Hepatocyte (in vitro differentiated cells): ENCODE results near the gene SEC23B. TPM values are rescaled to one million over a fixed set of nuclear protein-coding genes. Genes with fewer than 3 reads are reported as not detected.

ENCODE experiments used
- DNase-seq: peaks from one replicate; pipeline ENCODE4 v3.0.0-alpha.2; 2016; ENCODE audit warnings: low spot score
- H2AFZ ChIP-seq: fragments of 200-600 bp; sonication (generic); 2 replicates; pipeline ENCODE4 v1.6.0; 2016; ENCODE audit warnings: antibody characterized with exemption, mild to moderate bottlenecking
- H3K27ac ChIP-seq: fragments of 200-600 bp; sonication (generic); 2 replicates; pipeline ENCODE4 v1.5.1; 2016; ENCODE audit warnings: mild to moderate bottlenecking
- H3K27me3 ChIP-seq: fragments of 200-600 bp; sonication (generic); 2 replicates; pipeline ENCODE4 v1.6.1; 2016
- H3K36me3 ChIP-seq: fragments of 200-600 bp; sonication (generic); replicated peaks from 2 replicates; pipeline ENCODE4 v1.5.1; 2016; ENCODE audit warnings: low read depth; ENCODE audit not compliant: insufficient read depth
- H3K4me1 ChIP-seq: fragments of 200-600 bp; sonication (generic); 2 replicates; pipeline ENCODE4 v1.5.1; 2016; ENCODE audit warnings: mild to moderate bottlenecking, moderate library complexity; ENCODE audit not compliant: insufficient read depth
- H3K4me2 ChIP-seq: fragments of 200-600 bp; sonication (generic); 2 replicates; pipeline ENCODE4 v1.6.0; 2016
- H3K4me3 ChIP-seq: fragments of 200-600 bp; sonication (generic); 2 replicates; pipeline ENCODE4 v1.5.1; 2016; ENCODE audit warnings: mild to moderate bottlenecking
- H3K79me2 ChIP-seq: fragments of 200-600 bp; sonication (generic); 2 replicates; pipeline ENCODE4 v1.6.0; 2017; ENCODE audit warnings: mild to moderate bottlenecking
- H3K9me2 ChIP-seq: fragments of 200-600 bp; sonication (generic); replicated peaks from 2 replicates; pipeline ENCODE4 v1.6.0; 2017; ENCODE audit warnings: mild to moderate bottlenecking; ENCODE audit not compliant: insufficient read depth
- H3K9me3 ChIP-seq: fragments of 200-600 bp; sonication (generic); 2 replicates; pipeline ENCODE4 v1.5.1; 2016; ENCODE audit warnings: low read depth, mild to moderate bottlenecking
- H4K20me1 ChIP-seq: fragments of 200-600 bp; sonication (generic); 2 replicates; pipeline ENCODE4 v1.6.0; 2016; ENCODE audit warnings: mild to moderate bottlenecking; ENCODE audit not compliant: insufficient read depth, poor library complexity, severe bottlenecking
- EZH2 ChIP-seq: fragments of 200-600 bp; sonication (generic); IDR thresholded peaks from 2 replicates; pipeline ENCODE4 v1.6.1; 2016; ENCODE audit warnings: antibody characterized with exemption, mild to moderate bottlenecking, borderline replicate concordance
- EZH2phosphoT487 ChIP-seq: fragments of 200-600 bp; sonication (generic); IDR thresholded peaks from one replicate; pipeline ENCODE4 v1.6.1; 2018; ENCODE audit warnings: antibody characterized with exemption, mild to moderate bottlenecking, low read depth, moderate library complexity; ENCODE audit not compliant: unreplicated experiment, severe bottlenecking
- WGBS: methylation state at CpG from one replicate; pipeline ENCODE4 v1.1.6; 2016; ENCODE audit warnings: low lambda C conversion rate; ENCODE audit errors: missing lambda C conversion rate; 5-methylcytosine and 5-hydroxymethylcytosine counted together
- polyA plus RNA-seq: library from polyadenylated mRNA; unstranded; fragments of >200 nt; fragmentation: Nextera tagmentation; extraction: Ambion mirVana; gene quantifications from 2 replicates; pipeline ENCODE4 v1.2.1, GENCODE V29; 2016
- total RNA-seq: library from RNA; depleted of rRNA; stranded (reverse); fragments of >200 nt; gene quantifications from 2 replicates; pipeline ENCODE4 v1.2.3, GENCODE V29; 2014
- TF ChIP-seq, protein P1 (sequence below): fragments of 200-600 bp; sonication (generic); IDR thresholded peaks from 2 replicates; pipeline ENCODE4 v1.5.1; 2016; ENCODE audit warnings: antibody characterized with exemption, mild to moderate bottlenecking; ENCODE audit not compliant: poor library complexity

SEC23B gene
- total and polyA plus RNA-seq, 2 experiments from 2014 or later, result 49.9 to 50.4 TPM

DNA sequence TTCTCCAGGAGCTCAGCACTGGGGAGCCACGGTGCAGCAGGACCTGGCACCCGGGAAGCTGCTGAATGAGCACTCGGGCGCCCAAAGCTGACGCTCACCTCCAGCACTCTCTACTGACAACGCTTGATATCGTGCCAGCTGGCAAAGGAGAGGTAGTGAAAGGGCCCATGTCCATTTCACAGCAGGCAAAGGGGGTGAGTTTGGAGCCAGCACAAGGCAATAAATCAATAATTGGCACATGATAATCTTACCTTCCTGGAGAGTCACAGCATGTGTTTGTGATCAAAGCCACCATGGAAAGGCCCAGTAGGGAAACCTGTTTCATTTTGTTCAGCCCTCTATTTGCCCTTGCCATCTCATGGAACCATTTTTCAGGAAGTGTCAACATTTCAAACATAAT, 36.2 kb downstream of the SEC23B start:
- TF ChIP-seq, protein P1, sequence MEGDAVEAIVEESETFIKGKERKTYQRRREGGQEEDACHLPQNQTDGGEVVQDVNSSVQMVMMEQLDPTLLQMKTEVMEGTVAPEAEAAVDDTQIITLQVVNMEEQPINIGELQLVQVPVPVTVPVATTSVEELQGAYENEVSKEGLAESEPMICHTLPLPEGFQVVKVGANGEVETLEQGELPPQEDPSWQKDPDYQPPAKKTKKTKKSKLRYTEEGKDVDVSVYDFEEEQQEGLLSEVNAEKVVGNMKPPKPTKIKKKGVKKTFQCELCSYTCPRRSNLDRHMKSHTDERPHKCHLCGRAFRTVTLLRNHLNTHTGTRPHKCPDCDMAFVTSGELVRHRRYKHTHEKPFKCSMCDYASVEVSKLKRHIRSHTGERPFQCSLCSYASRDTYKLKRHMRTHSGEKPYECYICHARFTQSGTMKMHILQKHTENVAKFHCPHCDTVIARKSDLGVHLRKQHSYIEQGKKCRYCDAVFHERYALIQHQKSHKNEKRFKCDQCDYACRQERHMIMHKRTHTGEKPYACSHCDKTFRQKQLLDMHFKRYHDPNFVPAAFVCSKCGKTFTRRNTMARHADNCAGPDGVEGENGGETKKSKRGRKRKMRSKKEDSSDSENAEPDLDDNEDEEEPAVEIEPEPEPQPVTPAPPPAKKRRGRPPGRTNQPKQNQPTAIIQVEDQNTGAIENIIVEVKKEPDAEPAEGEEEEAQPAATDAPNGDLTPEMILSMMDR, result no peak
- TF ChIP-seq EZH2, result no peak
- no peak for TF ChIP-seq EZH2phosphoT487
- WGBS, result 95% methylated on average over 7 of the region's 7 CpGs
- Histone ChIP-seq H3K36me3 (no peaks in the 10 kb centered on the region), H3K27me3 (no peaks in the 10 kb centered on the region), H4K20me1 (no peaks in the 10 kb centered on the region), H2AFZ (no peak overlapping the region), H3K27ac (no peak overlapping the region), H3K79me2 (no peaks in the 10 kb centered on the region), H3K4me3 (no peak overlapping the region), H3K4me1 (no peaks in the 10 kb centered on the region), H3K9me2 (no peaks in the 10 kb centered on the region), H3K4me2 (no peak overlapping the region), H3K9me3 (no peaks in the 10 kb centered on the region)
- no peak for DNase-seq

DNA sequence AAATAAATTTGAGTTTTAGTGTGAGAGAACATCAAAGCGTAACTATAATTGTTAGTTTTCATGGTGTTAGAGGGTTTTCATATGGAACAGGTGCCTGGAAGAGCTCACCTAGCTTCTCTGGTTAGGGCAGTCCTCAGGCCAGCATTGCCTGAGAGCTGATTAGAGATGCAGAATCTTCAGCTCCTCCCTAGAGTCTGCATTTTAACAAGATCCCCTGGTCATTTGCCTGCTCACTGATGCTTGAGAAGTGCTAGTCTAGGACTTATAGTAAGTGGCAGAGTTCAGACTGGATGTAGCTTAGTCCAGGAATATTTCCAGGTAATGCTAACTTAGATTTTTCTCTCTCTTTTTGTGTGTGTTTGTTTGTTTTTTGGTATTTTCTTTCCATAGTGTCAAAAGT, 37.8 kb downstream of the SEC23B start:
- H3K9me3 ChIP-seq, result no peaks in the 10 kb centered on the region
- no peaks in the 10 kb centered on the region for H3K79me2 ChIP-seq
- no peak overlapping the region for H2AFZ ChIP-seq
- no peaks in the 10 kb centered on the region for H3K27me3 ChIP-seq
- no peaks in the 10 kb centered on the region for H3K36me3 ChIP-seq
- no peaks in the 10 kb centered on the region for H3K4me1 ChIP-seq
- no peaks in the 10 kb centered on the region for H3K9me2 ChIP-seq
- no peaks in the 10 kb centered on the region for H4K20me1 ChIP-seq
- WGBS, result 100% methylated on average over 1 of the region's 1 CpG
- no peak overlapping the region for H3K27ac ChIP-seq
- no peak for TF ChIP-seq EZH2
- no peak for TF ChIP-seq EZH2phosphoT487
- TF ChIP-seq, protein P1, result no peak
- no peak for DNase-seq
- no peak overlapping the region for H3K4me2 ChIP-seq
- no peak overlapping the region for H3K4me3 ChIP-seq

DNA sequence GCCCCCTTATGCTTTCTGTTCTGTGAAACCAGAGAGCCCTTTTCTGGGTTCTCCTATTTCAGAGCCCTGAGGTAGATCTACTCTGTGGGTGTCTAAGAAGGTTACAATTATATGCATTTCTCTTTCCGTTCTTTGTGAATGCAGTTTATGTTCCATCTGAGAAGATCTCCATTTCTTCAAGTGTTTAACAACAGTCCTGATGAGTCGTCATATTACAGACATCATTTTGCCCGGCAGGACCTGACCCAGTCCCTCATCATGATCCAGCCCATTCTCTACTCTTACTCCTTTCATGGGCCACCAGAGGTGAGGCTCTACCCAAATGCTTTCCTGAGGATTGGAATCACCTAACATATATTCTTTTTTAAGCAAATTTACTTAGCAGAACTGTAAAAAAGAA, 40.7 kb downstream of the SEC23B start:
- Histone ChIP-seq H3K9me3 (no peaks in the 10 kb centered on the region), H3K27me3 (no peaks in the 10 kb centered on the region), H3K36me3 (no peaks in the 10 kb centered on the region), H3K27ac (no peak overlapping the region), H3K4me3 (no peak overlapping the region), H3K4me1 (no peaks in the 10 kb centered on the region), H3K79me2 (no peaks in the 10 kb centered on the region), H3K4me2 (no peak overlapping the region), H3K9me2 (no peaks in the 10 kb centered on the region), H4K20me1 (no peaks in the 10 kb centered on the region), H2AFZ (no peak overlapping the region)
- no peak for DNase-seq
- WGBS, result 95% methylated on average over 3 of the region's 3 CpGs
- TF ChIP-seq EZH2phosphoT487 (no peak), EZH2 (no peak)
- TF ChIP-seq, protein P1, result no peak

DNA sequence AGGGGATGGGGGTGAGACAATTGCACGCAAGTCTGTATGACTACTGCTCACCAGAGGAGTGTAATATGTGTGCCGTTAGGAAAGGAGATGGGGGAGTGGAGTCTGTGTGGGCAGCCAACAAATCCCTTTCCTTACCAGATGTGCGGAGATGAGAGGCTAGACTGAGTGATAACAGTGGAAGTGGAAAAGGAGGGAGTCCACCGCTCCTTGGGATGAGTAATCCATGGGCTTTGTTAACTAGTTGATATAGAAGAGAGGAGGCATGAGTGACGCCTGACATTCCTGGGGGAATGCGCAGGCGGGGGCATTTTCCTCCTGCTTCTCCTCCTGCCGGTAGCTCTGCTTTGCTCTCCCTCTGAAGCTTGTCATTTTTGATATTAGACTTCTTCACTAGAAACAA, 46.0 kb downstream of the SEC23B start:
- no peak overlapping the region for H3K4me3 ChIP-seq

More for the DNA sequence above, 46.0 kb downstream of the SEC23B start:
- no peak overlapping the region for H3K27ac ChIP-seq
- H3K36me3 ChIP-seq, result no peaks in the 10 kb centered on the region
- H3K9me2 ChIP-seq, result no peaks in the 10 kb centered on the region
- H4K20me1 ChIP-seq, result no peaks in the 10 kb centered on the region
- H2AFZ ChIP-seq, result no peak overlapping the region
- TF ChIP-seq, protein P1, result no peak
- no peak for TF ChIP-seq EZH2
- no peak for TF ChIP-seq EZH2phosphoT487
- H3K4me2 ChIP-seq, result no peak overlapping the region
- no peaks in the 10 kb centered on the region for H3K27me3 ChIP-seq
- no peaks in the 10 kb centered on the region for H3K79me2 ChIP-seq
- no peaks in the 10 kb centered on the region for H3K9me3 ChIP-seq
- 94% methylated on average over 8 of the region's 8 CpGs for WGBS
- H3K4me1 ChIP-seq, result no peaks in the 10 kb centered on the region
- DNase-seq, result no peak
